ELR (cell line): Measurements from ENCODE around the gene CNGA3.
"Not testable (repeated sequence)": the region's sequence is repeated elsewhere in the genome, so short reads cannot be mapped to it uniquely, and the experiment has no call there.

Experiments used
- DNase-seq: peaks from one replicate; pipeline ENCODE4 v3.0.0-alpha.2; 2015; ENCODE audit warnings: low read depth

The CNGA3 gene

GRCh38 chr2:98399140-98399539 lies 52.9 kb downstream of the CNGA3 start:
- DNase-seq, result no peak

- no peak for DNase-seq
Measured at GRCh38 chr2:98403878-98404277, 57.6 kb downstream of the CNGA3 start.

GRCh38 chr2:98404556-98405250 lies 58.4 kb downstream of the CNGA3 start:
- DNase-seq, result peak; percentile 45

- DNase-seq, result no peak
Measured at GRCh38 chr2:98405301-98405700, 59.0 kb downstream of the CNGA3 start.

GRCh38 chr2:98408155-98408554 lies 61.9 kb downstream of the CNGA3 start:
- DNase-seq, result no peak

- peak; percentile 74 for DNase-seq
Measured at GRCh38 chr2:98412751-98413458, 66.6 kb downstream of the CNGA3 start.

- not testable (repeated sequence) for DNase-seq
Measured at GRCh38 chr2:98414246-98414645, 68.0 kb downstream of the CNGA3 start.

- not testable (repeated sequence) for DNase-seq
Measured at GRCh38 chr2:98415719-98416248, 69.5 kb downstream of the CNGA3 start.

GRCh38 chr2:98416383-98417159 lies 70.3 kb downstream of the CNGA3 start:
- DNase-seq, result no peak

- no peak for DNase-seq
Measured at GRCh38 chr2:98419544-98419943, 73.3 kb downstream of the CNGA3 start.

GRCh38 chr2:98419977-98420725 lies 73.9 kb downstream of the CNGA3 start:
- DNase-seq, result peak; percentile 35

GRCh38 chr2:98422449-98422848 lies 76.2 kb downstream of the CNGA3 start:
- DNase-seq, result no peak

GRCh38 chr2:98426771-98427170 lies 80.5 kb downstream of the CNGA3 start:
- DNase-seq, result no peak

- no peak for DNase-seq
Measured at GRCh38 chr2:98432145-98432544, 85.9 kb downstream of the CNGA3 start.

GRCh38 chr2:98433363-98433964 lies 87.2 kb downstream of the CNGA3 start:
- DNase-seq, result no peak

- DNase-seq, result no peak
Measured at GRCh38 chr2:98434492-98434891, 88.2 kb downstream of the CNGA3 start.

GRCh38 chr2:98435670-98436069 lies 89.4 kb downstream of the CNGA3 start:
- not testable (repeated sequence) for DNase-seq

- DNase-seq, result no peak
Measured at GRCh38 chr2:98436734-98437133, 90.5 kb downstream of the CNGA3 start.

- DNase-seq, result peak; percentile 5
Measured at GRCh38 chr2:98438190-98439133, 92.2 kb downstream of the CNGA3 start.
